Astrocyte (in vitro differentiated cells and primary cell): ENCODE data around the gene ANO4. TPM values are rescaled to one million over a fixed set of nuclear protein-coding genes. Genes with fewer than 3 reads are reported as not detected.
A peak's percentile ranks its signal among the peaks of the same experiment; 100 is the strongest.

Experiments used
- DNase-seq: peaks from one replicate; pipeline ENCODE4 v3.0.0-alpha.2; 2010; ENCODE audit warnings: low read depth
- FAIRE-seq: peaks from 2 replicates; lab custom pipeline; 2011; peaks lifted over from hg19 to GRCh38; lab: Jason Lieb, UNC
- H2AFZ ChIP-seq: 2 replicates; pipeline ENCODE4 v1.6.0; 2012; ENCODE audit warnings: low read depth, low read length, inconsistent platforms
- H3K27ac ChIP-seq: 2 replicates; pipeline ENCODE4 v1.5.1; 2011; ENCODE audit warnings: low read depth, low read length, inconsistent platforms
- H3K27me3 ChIP-seq: 2 replicates; pipeline ENCODE4 v1.6.0; 2011; ENCODE audit warnings: low read length, inconsistent platforms; ENCODE audit not compliant: insufficient read depth
- H3K36me3 ChIP-seq: 2 replicates; pipeline ENCODE4 v1.5.1; 2011; ENCODE audit warnings: low read length, inconsistent platforms; ENCODE audit not compliant: insufficient read depth
- H3K4me1 ChIP-seq: 2 replicates; pipeline ENCODE4 v1.5.1; 2011; ENCODE audit warnings: low read length, inconsistent platforms; ENCODE audit not compliant: insufficient read depth
- H3K4me2 ChIP-seq: 2 replicates; pipeline ENCODE4 v1.6.0; 2012; ENCODE audit warnings: low read length, inconsistent platforms
- H3K4me3 ChIP-seq: 2 replicates; pipeline ENCODE4 v1.5.1; 2011; ENCODE audit warnings: low read depth, mild to moderate bottlenecking, low read length, inconsistent platforms; ENCODE audit not compliant: insufficient read depth
- H3K79me2 ChIP-seq: 2 replicates; pipeline ENCODE4 v1.6.0; 2012; ENCODE audit warnings: mild to moderate bottlenecking, low read length, inconsistent platforms; ENCODE audit not compliant: insufficient read depth
- H3K9ac ChIP-seq: 2 replicates; pipeline ENCODE4 v1.6.0; 2012; ENCODE audit warnings: mild to moderate bottlenecking, low read length, inconsistent platforms
- H3K9me3 ChIP-seq: 2 replicates; pipeline ENCODE4 v1.5.1; 2012; ENCODE audit warnings: low read depth, mild to moderate bottlenecking, low read length, inconsistent platforms; ENCODE audit not compliant: insufficient read depth
- H4K20me1 ChIP-seq: 2 replicates; pipeline ENCODE4 v1.6.0; 2012; ENCODE audit warnings: low read length, inconsistent platforms; ENCODE audit not compliant: insufficient read depth
- H3K27ac Mint-ChIP-seq: one replicate; pipeline ENCODE4 v1.8.0; 2021; ENCODE audit warnings: mild to moderate bottlenecking, mixed read lengths; ENCODE audit not compliant: unreplicated experiment
- H3K27me3 Mint-ChIP-seq: one replicate; pipeline ENCODE4 v1.8.0; 2021; ENCODE audit warnings: low read depth, mixed read lengths; ENCODE audit not compliant: unreplicated experiment
- H3K36me3 Mint-ChIP-seq: one replicate; pipeline ENCODE4 v1.8.0; 2021; ENCODE audit warnings: low read depth, mixed read lengths; ENCODE audit not compliant: unreplicated experiment
- H3K4me1 Mint-ChIP-seq: one replicate; pipeline ENCODE4 v1.8.0; 2021; ENCODE audit warnings: low read depth, mixed read lengths; ENCODE audit not compliant: unreplicated experiment
- H3K4me3 Mint-ChIP-seq: one replicate; pipeline ENCODE4 v1.8.0; 2021; ENCODE audit warnings: mild to moderate bottlenecking, moderate library complexity, mixed read lengths; ENCODE audit not compliant: unreplicated experiment
- H3K9me3 Mint-ChIP-seq: one replicate; pipeline ENCODE4 v1.8.0; 2021; ENCODE audit warnings: mild to moderate bottlenecking, mixed read lengths; ENCODE audit not compliant: unreplicated experiment
- CTCF ChIP-seq: IDR thresholded peaks from 2 replicates; pipeline ENCODE4 v1.5.1; 2011; ENCODE audit warnings: low read depth, mild to moderate bottlenecking, inconsistent platforms, low read length, moderate library complexity; ENCODE audit not compliant: insufficient read depth
- EZH2 ChIP-seq: IDR thresholded peaks from 2 replicates; pipeline ENCODE4 v1.6.1; 2012; ENCODE audit warnings: mild to moderate bottlenecking, low read length, inconsistent platforms; ENCODE audit not compliant: insufficient read depth
- total RNA-seq: library from RNA; stranded (reverse); gene quantifications from 2 replicates; pipeline ENCODE4 v1.2.1, GENCODE V29; 2021

Gene ANO4
- total RNA-seq, 1 donor from 2014 or later = 41.3 TPM

GRCh38 chr12:100799770-100800169, 5.2 kb downstream of the ANO4 start:
- peak; percentile 27 for DNase-seq
- no peaks in the 10 kb centered on the region for H3K27me3 ChIP-seq
- Mint-ChIP-seq H3K9me3 (peaks cover 4% of the 10 kb centered on the region), H3K27ac (peak overlapping the region; percentile 97), H3K36me3 (peaks cover 7% of the 10 kb centered on the region), H3K4me1 (peaks cover 60% of the 10 kb centered on the region), H3K27me3 (no peaks in the 10 kb centered on the region), H3K4me3 (peak overlapping the region; percentile 47)
- no peaks in the 10 kb centered on the region for H3K36me3 ChIP-seq
- H3K79me2 ChIP-seq = peaks cover 20% of the 10 kb centered on the region
- no peak overlapping the region for H2AFZ ChIP-seq
- peaks cover 32% of the 10 kb centered on the region for H3K4me1 ChIP-seq
- no peaks in the 10 kb centered on the region for H4K20me1 ChIP-seq
- H3K9ac ChIP-seq = peak overlapping the region; percentile 73
- TF ChIP-seq EZH2 (no peak), CTCF (no peak)
- no peaks in the 10 kb centered on the region for H3K9me3 ChIP-seq
- no peak overlapping the region for H3K4me3 ChIP-seq
- peak overlapping the region; percentile 91 for H3K4me2 ChIP-seq
- peak overlapping the region; percentile 98 for H3K27ac ChIP-seq
- FAIRE-seq = no peak

DNA sequence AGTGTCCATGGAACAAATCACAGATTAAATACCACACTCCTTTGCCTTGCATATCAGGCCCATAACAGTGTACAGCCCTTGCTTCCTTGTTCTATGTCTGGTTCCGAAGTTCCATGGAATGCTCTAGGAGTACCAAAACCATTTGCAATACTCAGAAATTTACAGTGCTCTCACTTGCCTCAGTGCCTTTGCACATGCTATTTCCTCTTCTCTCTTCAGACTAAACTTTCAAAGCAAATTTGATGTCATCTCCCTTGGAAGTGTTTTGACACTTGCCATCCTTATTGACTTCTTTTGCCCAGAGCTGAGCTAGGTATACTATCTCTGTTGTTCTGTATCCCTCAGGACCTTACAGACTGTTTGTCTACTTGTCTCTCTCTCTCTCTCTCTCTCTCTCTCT, 6.1 kb downstream of the ANO4 start:
- no peak overlapping the region for H2AFZ ChIP-seq
- no peak for FAIRE-seq
- Mint-ChIP-seq H3K4me3 (no peak overlapping the region), H3K4me1 (peaks cover 51% of the 10 kb centered on the region), H3K27ac (peak overlapping the region; percentile 97), H3K27me3 (no peaks in the 10 kb centered on the region), H3K36me3 (peaks cover 7% of the 10 kb centered on the region), H3K9me3 (peaks cover 7% of the 10 kb centered on the region)
- H3K27ac ChIP-seq = peak overlapping the region; percentile 98
- no peaks in the 10 kb centered on the region for H4K20me1 ChIP-seq
- DNase-seq = no peak
- no peaks in the 10 kb centered on the region for H3K36me3 ChIP-seq
- no peak for TF ChIP-seq CTCF
- TF ChIP-seq EZH2 = no peak
- no peaks in the 10 kb centered on the region for H3K9me3 ChIP-seq
- no peaks in the 10 kb centered on the region for H3K27me3 ChIP-seq
- H3K4me2 ChIP-seq = peak overlapping the region; percentile 22
- no peak overlapping the region for H3K4me3 ChIP-seq
- H3K9ac ChIP-seq = peak overlapping the region; percentile 19
- H3K4me1 ChIP-seq = peaks cover 28% of the 10 kb centered on the region
- peaks cover 11% of the 10 kb centered on the region for H3K79me2 ChIP-seq

DNA sequence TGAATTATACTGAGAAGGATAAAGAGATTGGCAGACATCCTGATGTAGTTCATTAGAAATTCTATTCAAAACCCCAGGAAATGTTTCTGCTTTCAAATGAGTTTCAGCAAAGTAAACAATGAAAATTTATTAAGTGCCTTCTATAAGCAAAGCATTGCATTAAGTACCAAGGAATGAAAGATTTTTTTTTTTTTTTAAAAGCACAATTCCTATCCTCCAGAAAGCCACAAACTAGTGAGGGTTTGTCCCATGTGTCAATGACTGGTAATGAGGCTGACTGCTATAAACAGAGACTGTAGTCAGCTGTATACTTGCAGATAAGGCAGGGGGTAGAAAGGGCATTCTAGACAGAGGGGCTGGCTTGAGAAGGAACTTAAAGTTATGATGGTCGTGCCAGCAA, 6.7 kb downstream of the ANO4 start:
- Histone ChIP-seq H3K27me3 (no peaks in the 10 kb centered on the region), H3K4me2 (peak overlapping the region; percentile 22), H3K9me3 (no peaks in the 10 kb centered on the region), H2AFZ (no peak overlapping the region), H3K36me3 (no peaks in the 10 kb centered on the region), H3K79me2 (peaks cover 5% of the 10 kb centered on the region), H3K27ac (peak overlapping the region; percentile 98), H3K9ac (peak overlapping the region; percentile 19), H3K4me1 (peaks cover 28% of the 10 kb centered on the region), H3K4me3 (no peak overlapping the region), H4K20me1 (no peaks in the 10 kb centered on the region)
- DNase-seq (peak; percentile 25), FAIRE-seq (no peak)
- Mint-ChIP-seq H3K9me3 (peaks cover 7% of the 10 kb centered on the region), H3K27ac (peak overlapping the region; percentile 97), H3K4me1 (peaks cover 46% of the 10 kb centered on the region), H3K4me3 (no peak overlapping the region), H3K36me3 (peaks cover 7% of the 10 kb centered on the region), H3K27me3 (no peaks in the 10 kb centered on the region)
- TF ChIP-seq EZH2 = no peak
- no peak for TF ChIP-seq CTCF
